Smooth muscle cell (in vitro differentiated cells): Measurements from ENCODE around the gene NR2F6. TPM values are rescaled to one million over a fixed set of nuclear protein-coding genes. Genes with fewer than 3 reads are reported as not detected.

ENCODE experiments used
- DNase-seq: peaks from one replicate; lab custom pipeline; 2025; ENCODE audit not compliant: unreplicated experiment; lab: John Stamatoyannopoulos, UW
- H2AFZ ChIP-seq: fragments of 200-600 bp; sonication (generic); 2 replicates; pipeline ENCODE4 v1.6.0; 2016; ENCODE audit warnings: antibody characterized with exemption, low read depth, mild to moderate bottlenecking
- H3F3A ChIP-seq: fragments of 200-600 bp; sonication (generic); 2 replicates; pipeline ENCODE4 v1.6.0; 2017; ENCODE audit warnings: antibody characterized with exemption, low read depth
- H3K27ac ChIP-seq: fragments of 200-600 bp; sonication (generic); 2 replicates; pipeline ENCODE4 v1.5.1; 2016; ENCODE audit warnings: low read depth, mild to moderate bottlenecking
- H3K27me3 ChIP-seq: fragments of 200-600 bp; sonication (generic); 2 replicates; pipeline ENCODE4 v1.6.1; 2016; ENCODE audit warnings: low read depth, mild to moderate bottlenecking
- H3K36me3 ChIP-seq: fragments of 200-600 bp; sonication (generic); 2 replicates; pipeline ENCODE4 v1.5.1; 2016; ENCODE audit warnings: low read depth
- H3K4me1 ChIP-seq: fragments of 200-600 bp; sonication (generic); 2 replicates; pipeline ENCODE4 v1.5.1; 2016; ENCODE audit warnings: low read depth
- H3K4me2 ChIP-seq: fragments of 200-600 bp; sonication (generic); 2 replicates; pipeline ENCODE4 v1.6.0; 2016; ENCODE audit warnings: mild to moderate bottlenecking
- H3K4me3 ChIP-seq: fragments of 200-600 bp; sonication (generic); 2 replicates; pipeline ENCODE4 v1.5.1; 2016; ENCODE audit warnings: mild to moderate bottlenecking
- H3K79me2 ChIP-seq: fragments of 200-600 bp; sonication (generic); 2 replicates; pipeline ENCODE4 v1.6.0; 2016; ENCODE audit warnings: low read depth, mild to moderate bottlenecking
- H3K9ac ChIP-seq: fragments of 200-600 bp; sonication (generic); 2 replicates; pipeline ENCODE4 v1.6.0; 2016; ENCODE audit warnings: low read depth
- H3K9me3 ChIP-seq: fragments of 200-600 bp; sonication (generic); replicated peaks from 2 replicates; pipeline ENCODE4 v1.5.1; 2016; ENCODE audit warnings: low read depth
- H4K20me1 ChIP-seq: fragments of 200-600 bp; sonication (generic); 2 replicates; pipeline ENCODE4 v1.6.0; 2016; ENCODE audit warnings: low read depth
- WGBS: methylation state at CpG from one replicate; pipeline ENCODE4 v1.1.7; 2016; ENCODE audit warnings: low lambda C conversion rate; 5-methylcytosine and 5-hydroxymethylcytosine counted together
- polyA plus RNA-seq: library from polyadenylated mRNA; unstranded; fragments of >200 nt; fragmentation: Nextera tagmentation; extraction: Ambion mirVana; gene quantifications from 2 replicates; pipeline ENCODE4 v1.2.1, GENCODE V29; 2016
- total RNA-seq: library from RNA; depleted of rRNA; stranded (reverse); fragments of >200 nt; gene quantifications from 2 replicates; pipeline ENCODE4 v1.2.3, GENCODE V29; 2014
- TF ChIP-seq, protein P1 (sequence below): fragments of 200-600 bp; sonication (generic); IDR thresholded peaks from 2 replicates; pipeline ENCODE4 v1.5.1; 2017; ENCODE audit warnings: borderline replicate concordance, mild to moderate bottlenecking, antibody characterized with exemption; ENCODE audit not compliant: insufficient read depth, poor library complexity, severe bottlenecking

Gene NR2F6
- total and polyA plus RNA-seq, 2 experiments from 2014 or later = 57.4 to 104 TPM

DNA sequence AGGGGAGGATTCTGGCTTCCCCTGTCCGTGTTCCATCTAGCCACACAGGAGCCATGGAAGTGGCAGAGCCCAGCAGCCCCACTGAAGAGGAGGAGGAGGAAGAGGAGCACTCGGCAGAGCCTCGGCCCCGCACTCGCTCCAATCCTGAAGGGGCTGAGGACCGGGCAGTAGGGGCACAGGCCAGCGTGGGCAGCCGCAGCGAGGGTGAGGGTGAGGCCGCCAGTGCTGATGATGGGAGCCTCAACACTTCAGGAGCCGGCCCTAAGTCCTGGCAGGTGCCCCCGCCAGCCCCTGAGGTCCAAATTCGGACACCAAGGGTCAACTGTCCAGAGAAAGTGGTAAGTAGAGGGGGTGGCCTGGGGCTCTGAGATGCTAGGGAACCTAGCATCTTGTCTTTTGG lies 23.0 kb upstream of the NR2F6 start:
- H3K27ac ChIP-seq = no peak overlapping the region
- no peak for DNase-seq
- H3K9me3 ChIP-seq = no peaks in the 10 kb centered on the region
- peak overlapping the region; percentile 88 for H3K4me2 ChIP-seq
- H3K4me1 ChIP-seq = peaks cover 4% of the 10 kb centered on the region
- no peaks in the 10 kb centered on the region for H4K20me1 ChIP-seq
- 94% methylated on average over 12 of the region's 13 CpGs for WGBS
- no peak overlapping the region for H2AFZ ChIP-seq
- no peaks in the 10 kb centered on the region for H3F3A ChIP-seq
- no peak overlapping the region for H3K4me3 ChIP-seq
- TF ChIP-seq, protein P1, sequence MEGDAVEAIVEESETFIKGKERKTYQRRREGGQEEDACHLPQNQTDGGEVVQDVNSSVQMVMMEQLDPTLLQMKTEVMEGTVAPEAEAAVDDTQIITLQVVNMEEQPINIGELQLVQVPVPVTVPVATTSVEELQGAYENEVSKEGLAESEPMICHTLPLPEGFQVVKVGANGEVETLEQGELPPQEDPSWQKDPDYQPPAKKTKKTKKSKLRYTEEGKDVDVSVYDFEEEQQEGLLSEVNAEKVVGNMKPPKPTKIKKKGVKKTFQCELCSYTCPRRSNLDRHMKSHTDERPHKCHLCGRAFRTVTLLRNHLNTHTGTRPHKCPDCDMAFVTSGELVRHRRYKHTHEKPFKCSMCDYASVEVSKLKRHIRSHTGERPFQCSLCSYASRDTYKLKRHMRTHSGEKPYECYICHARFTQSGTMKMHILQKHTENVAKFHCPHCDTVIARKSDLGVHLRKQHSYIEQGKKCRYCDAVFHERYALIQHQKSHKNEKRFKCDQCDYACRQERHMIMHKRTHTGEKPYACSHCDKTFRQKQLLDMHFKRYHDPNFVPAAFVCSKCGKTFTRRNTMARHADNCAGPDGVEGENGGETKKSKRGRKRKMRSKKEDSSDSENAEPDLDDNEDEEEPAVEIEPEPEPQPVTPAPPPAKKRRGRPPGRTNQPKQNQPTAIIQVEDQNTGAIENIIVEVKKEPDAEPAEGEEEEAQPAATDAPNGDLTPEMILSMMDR = no peak
- no peak overlapping the region for H3K9ac ChIP-seq
- H3K79me2 ChIP-seq = peaks cover 6% of the 10 kb centered on the region
- H3K36me3 ChIP-seq = no peaks in the 10 kb centered on the region
- H3K27me3 ChIP-seq = no peaks in the 10 kb centered on the region

DNA sequence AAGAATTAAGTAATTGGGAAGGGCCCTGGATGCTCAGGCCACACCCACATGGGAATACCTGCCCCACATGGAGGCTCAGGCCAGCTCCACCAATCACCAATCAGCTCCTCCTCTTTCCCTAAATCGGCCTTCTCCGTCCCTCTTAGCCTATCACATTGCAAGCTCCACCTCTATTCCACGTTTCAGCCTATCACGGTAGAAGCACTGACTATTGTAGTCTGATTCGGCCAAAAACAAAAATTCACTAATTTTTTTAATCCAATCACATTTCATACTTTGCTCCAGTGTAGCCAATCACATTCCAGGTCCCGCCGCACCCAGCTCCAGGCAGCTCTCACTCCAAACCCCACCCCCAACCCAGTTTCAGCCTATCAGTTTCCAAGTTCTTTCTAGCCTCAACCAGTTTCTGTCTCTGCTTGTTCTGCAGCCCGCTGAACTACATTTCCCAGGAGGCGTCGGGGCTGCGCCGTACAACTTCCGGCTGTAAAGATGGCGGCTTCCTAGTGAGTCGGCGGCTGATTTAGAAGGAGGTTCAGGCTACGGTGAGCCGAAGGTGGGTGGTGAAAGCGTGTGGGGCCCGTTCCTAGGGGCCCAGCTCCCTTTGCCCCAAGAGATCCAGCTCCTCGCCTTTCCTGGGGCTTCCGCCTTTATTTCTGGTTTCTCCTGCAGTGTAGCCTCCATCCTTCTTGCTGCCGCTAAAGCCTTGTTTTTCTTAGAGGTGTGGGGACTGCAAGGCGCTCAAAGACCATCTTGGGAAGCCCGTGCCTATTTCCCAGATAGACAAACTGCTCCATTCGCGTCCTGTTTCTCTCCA lies 21.5 kb upstream of the NR2F6 start, which contains the start of gene BABAM1:
BABAM1 (plus strand) TSS at position 469 of the 814 bp plus-strand sequence. CDS start 1,364 bp downstream, outside the sequence.
- no peaks in the 10 kb centered on the region for H3F3A ChIP-seq
- peak within 1 kb of the TSS; percentile 72 for H3K9ac ChIP-seq
- H4K20me1 ChIP-seq = no peaks in the 10 kb centered on the region
- H3K9me3 ChIP-seq = no peaks in the 10 kb centered on the region
- TF ChIP-seq, protein P1 = no peak
- 1% methylated on average over 27 of the region's 27 CpGs for WGBS
- no peaks in the 10 kb centered on the region for H3K27me3 ChIP-seq
- peak within 1 kb of the TSS; percentile 68 for H3K27ac ChIP-seq
- peak within 1 kb of the TSS; percentile 83 for H3K4me3 ChIP-seq
- peak within 1 kb of the TSS; percentile 88 for H3K4me2 ChIP-seq
- peak; percentile 76 for DNase-seq
- peaks cover 6% of the 10 kb centered on the region for H3K79me2 ChIP-seq
- H2AFZ ChIP-seq = peak within 1 kb of the TSS; percentile 89
- no peaks in the 10 kb centered on the region for H3K36me3 ChIP-seq
- peaks cover 4% of the 10 kb centered on the region for H3K4me1 ChIP-seq

DNA sequence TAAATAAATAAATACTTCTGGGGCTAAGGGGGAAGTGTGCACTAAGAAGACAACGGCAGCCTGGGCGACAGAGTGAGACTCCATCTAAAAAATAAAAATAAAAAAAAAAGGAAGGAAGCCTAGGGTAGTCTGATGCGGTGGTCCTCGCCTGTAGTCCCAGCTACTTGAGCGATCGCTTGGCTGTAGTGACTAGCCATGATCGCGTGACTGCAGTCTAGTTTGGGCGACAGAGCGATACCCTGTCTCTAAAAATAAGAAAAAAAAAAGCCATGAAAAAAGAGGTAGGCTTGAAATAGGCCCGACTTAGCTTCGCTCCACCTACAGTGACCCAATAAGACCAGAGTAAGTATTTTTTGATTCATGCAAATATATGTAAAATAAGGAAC lies 20.9 kb upstream of the NR2F6 start:
- TF ChIP-seq, protein P1 = no peak
- Histone ChIP-seq H3K27me3 (no peaks in the 10 kb centered on the region), H3K4me3 (no peak overlapping the region), H3F3A (no peaks in the 10 kb centered on the region), H3K9me3 (no peaks in the 10 kb centered on the region), H3K27ac (peak overlapping the region; percentile 51), H3K4me1 (peaks cover 4% of the 10 kb centered on the region), H4K20me1 (no peaks in the 10 kb centered on the region), H3K36me3 (no peaks in the 10 kb centered on the region), H2AFZ (no peak overlapping the region), H3K4me2 (peak overlapping the region; percentile 23), H3K9ac (no peak overlapping the region), H3K79me2 (peaks cover 6% of the 10 kb centered on the region)
- no peak for DNase-seq
- WGBS = 89% methylated on average over 12 of the region's 12 CpGs
